HG03196 (cell line): ENCODE results near the gene TRIM5.
"Not testable (repeated sequence)": the region's sequence is repeated elsewhere in the genome, so short reads cannot be mapped to it uniquely, and the experiment has no call there.

ENCODE experiments used
- ATAC-seq: cut with Tn5 transposase; IDR thresholded peaks from one replicate; pipeline ENCODE4 v1.9.1; 2021; ENCODE audit not compliant: unreplicated experiment

The TRIM5 gene

DNA sequence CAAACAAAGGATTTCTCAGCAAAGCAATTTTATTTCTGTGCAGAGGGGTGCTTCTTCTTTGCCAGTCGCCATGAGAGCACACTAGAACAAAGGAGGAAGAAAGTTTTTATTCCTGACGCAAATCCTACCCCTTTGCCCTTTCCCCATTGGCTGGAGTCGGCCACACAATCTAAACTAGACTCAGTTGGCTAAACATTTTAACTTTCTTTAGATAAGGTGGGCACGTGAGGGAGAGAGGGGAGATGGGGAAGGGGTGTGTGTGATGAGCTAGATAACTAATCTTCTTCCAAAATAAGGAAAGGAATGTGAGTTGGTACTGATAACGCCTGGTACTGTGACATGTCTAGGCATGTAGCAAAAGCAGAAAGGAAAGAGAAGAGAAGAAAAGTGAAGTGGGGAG is 5.3 kb upstream of the TRIM5 start:
- ATAC-seq = no peak

DNA sequence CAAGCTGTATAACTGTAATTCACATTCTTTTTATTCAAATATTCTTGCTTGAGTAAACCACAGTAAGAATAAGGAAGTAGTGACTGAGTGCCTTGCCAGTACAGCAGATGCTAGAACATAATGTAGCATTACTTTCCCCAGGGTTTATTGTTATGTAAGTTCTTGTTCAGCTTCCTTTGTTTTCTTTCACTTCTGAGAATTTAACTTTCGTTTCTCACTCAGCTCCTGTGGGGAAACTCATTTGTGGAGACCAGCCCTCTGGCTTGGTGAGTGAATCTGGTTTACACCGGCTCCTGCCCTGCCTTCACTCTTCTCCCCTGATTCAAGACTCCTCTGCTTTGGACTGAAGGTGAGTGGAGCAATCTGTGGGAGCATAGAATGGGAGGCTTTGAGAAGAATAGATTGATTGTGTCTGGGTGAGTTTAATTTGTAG is 4.7 kb upstream of the TRIM5 start, which contains the start of gene TRIM22:
TSS of gene TRIM22 (plus strand) at position 240 of the 433 bp plus-strand sequence. CDS start 6,443 bp downstream, outside the sequence.
- ATAC-seq = peak; percentile 77

DNA sequence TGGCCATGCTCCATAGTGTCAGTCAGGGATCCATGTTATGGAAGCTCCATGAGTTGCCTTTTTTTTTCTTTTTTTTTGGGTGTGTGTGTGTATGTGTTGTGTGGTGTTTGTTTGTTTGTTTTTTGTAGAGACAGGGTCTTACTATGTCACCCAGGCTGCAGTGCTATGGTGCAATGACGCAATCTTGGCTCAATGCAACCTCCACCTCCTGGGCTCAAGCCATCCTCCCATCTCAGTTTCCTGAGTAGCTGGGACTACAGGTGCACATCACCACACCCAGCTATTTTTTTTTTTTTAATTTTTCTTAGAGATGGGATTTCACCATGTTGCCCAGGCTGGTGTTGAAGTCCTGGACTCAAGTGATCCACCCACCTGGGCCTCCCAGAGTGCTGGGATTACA is 3.6 kb upstream of the TRIM5 start:
- no peak for ATAC-seq

DNA sequence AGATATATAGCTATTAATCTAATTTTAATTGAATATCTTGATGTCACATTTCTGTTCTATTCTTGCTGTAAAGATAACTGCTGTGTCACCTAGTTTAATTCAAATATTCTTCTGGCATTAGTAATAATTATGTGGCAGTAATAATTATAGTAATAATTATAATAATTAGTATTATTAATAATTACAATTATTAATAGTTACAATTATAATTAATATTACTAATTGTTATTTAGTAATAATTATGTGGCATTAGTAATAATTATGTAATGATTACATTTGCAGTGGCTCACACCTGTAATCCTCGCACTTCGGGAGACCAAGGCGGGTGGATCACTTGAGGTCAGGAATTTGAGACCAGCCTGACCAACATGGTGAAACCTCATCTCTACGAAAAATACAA is 1.6 kb upstream of the TRIM5 start:
- no peak for ATAC-seq

DNA sequence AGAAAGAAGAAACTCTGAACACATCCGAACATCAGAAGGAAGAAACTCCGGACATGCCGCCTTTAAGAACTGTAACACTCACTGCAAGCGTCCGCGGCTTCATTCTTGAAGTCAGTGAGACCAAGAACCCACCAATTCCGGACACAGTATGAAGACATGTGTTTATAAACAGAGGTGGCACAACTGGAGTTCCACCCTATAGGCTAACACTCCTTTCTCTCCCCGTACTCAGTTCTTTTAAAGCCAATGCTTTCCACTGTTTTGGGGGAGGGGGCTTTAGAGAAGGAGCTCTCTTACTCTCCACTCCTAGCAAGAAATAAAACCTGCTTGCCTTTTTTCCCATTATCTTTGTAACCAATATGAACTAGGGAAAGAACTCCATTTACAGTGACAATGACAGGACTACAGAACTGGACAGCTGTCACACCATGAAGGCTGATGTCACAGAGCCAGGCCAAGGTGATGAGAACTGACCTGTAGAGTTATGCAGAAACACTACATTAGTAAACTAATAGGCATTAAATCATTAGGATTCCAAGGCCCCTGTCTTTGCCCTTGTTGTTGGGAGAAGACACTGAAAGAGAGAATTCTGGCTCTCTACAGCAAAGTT is 733 bp downstream of the TRIM5 start:
- ATAC-seq = no peak

DNA sequence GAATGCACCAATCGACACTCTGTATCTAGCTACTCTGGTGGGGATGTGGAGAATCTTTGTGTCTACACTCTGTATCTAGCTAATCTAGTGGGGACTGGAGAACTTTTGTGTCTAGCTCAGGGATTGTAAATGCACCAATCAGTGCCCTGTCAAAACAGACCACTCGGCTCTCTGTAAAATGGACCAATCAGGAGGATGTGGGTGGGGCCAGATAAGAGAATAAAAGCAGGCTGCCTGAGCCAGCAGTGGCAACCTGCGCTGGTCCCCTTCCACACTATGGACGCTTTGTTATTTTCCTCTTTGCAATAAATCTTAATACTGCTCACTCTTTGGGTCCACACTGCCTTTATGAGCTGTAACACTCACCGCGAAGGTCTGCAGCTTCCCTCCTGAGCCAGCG is 1.3 kb downstream of the TRIM5 start:
- ATAC-seq = not testable (repeated sequence)

DNA sequence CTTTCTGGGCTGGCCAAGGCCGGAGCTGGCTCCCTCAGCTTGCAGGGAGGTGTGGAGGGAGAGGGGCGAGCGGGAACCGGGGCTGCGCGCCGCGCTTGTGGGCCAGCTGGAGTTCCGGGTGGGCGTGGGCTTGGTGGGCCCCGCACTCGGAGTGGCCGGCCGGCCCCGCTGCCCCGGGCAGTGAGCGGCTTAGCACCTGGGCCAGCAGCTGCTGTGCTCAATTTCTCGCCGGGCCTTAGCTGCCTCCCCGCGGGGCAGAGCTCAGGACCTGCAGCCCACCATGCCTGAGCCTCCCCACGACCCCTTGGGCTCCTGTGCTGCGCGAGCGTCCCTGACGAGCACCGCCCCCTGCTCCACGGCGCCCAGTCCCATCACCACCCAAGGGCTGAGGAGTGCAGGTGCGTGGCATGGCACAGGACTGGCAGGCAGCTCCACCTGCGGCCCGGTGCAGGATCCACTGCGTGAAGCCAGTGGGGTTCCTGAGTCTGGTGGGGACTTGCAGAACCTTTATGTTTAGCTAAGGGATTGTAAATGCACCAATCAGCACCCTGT is 1.9 kb downstream of the TRIM5 start:
- ATAC-seq = not testable (repeated sequence)

DNA sequence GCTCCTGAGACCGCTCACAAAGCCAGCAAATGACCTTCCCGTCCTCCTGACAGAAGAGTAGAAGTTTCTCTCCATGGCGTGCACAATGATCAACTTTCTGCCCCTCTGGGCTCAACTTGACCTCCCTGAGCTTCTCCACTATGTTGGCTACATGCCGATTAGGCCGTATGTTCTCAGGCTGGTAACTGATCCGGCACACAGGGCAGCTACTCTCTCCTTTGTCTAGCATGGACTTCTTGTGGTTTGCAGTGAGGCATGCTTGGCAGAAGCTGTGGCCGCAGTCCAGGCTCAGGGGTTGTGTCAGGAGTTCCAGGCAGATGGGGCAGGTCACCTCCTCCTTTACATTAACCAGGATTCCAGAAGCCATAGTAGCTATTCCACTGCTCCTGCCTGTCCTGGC is 5.1 kb downstream of the TRIM5 start:
- ATAC-seq = no peak

DNA sequence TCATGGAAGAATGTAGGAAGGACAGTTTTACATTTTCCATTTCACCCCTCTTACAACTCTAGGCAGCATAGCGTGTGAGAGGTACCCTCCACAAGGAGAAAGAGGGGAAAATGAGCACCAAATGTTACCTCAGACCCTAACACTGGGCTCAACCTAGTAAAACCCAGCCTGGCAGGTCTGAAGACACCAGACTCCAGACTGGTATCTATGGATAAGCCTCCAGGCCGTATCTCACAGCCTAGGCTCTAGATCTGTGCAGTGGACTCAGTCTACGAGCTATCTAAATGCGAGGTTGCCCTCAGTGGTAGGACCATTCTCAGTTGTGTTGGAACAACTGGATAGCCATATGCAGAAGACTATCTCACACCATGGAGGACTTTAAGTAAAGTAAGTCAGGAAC is 10.5 kb downstream of the TRIM5 start:
- no peak for ATAC-seq

DNA sequence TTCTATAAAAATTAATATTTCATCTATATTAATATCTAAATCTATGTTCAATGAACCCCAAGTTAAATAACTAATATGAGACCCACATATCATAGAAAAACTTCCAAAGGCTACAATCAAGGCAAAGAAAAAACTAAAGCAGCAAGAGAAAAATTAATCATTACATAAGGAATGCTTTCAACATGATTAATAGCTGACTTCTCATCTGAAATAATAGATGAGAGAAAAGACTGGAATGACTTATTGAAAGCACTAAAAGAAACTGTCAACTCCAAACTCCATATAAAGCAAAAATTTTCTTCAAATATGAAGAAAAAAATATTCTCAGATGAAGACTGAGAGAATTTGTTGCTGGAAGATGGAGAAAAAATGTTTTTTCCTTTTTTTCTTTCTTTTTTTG is 13.0 kb downstream of the TRIM5 start:
- ATAC-seq = no peak

DNA sequence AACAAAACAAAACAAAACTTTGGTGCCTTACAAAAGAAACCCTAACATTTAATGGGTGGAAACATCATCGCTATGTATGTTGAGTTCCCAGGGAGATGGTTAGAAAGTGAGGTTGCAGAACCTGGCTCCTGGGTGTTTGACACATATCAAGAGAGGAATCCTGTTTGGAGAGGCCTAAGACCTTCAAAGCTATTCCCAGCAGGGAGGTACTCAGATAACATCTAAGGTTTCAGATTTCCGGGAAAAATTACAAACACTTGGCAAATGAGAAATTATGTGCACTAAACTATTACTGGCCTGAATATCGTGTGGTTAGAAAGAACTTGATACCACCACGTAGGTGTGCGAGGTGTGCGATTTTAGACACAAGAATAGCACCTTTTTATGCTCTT is 18.5 kb downstream of the TRIM5 start:
- no peak for ATAC-seq

DNA sequence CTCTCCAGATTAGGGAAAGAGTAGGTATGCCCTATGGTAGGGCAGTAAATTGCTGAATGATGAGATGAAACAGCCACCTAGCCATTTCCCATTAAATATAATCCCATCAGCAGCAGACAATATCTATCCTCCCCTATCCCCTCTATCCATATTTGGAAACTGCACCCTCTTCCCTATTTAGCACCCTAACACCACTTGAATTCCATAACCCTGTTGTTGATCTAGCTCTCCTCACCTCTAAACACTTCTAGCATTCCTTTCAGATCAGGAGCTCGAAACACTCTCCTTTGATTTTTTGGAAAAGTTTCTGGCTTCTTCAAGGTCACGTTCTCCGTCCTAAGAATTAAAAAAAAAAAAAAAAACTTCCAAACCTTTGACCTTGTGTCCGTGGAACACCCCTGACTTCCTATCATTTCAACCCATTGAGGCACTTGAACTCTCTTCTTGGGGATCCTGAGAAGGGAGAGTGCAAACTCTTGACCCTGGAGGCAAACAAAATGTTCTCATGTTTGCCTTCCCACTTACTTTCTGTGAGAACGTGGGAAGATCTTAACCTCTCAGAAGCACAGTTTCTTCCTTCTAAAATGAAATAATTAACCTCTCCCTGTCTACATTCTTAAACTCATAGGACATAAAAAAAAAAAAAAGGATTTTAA is 19.0 kb downstream of the TRIM5 start:
- no peak for ATAC-seq

DNA sequence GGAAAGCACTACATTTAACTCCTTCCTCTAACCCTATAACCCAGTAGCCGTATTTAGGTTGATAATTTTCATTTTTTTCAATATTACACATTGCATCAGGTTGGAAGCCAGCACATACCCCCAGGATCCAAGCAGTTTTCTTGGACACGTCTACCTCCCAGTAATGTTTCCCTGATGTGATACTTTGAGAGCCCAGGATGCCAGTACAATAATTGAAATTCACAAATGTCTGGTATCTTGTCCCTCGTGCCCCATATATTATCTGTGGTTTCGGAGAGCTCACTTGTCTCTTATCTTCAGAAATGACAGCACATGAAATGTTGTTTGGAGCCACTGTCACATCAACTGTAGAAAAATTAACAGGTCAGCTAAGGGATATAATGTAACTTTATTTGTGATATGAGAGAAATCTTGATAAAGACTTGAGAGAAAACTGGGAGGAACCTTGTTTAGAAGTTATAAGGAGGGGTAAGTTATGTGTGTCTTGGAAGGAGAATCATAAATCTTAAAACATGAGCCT is 19.8 kb downstream of the TRIM5 start:
- ATAC-seq = no peak

DNA sequence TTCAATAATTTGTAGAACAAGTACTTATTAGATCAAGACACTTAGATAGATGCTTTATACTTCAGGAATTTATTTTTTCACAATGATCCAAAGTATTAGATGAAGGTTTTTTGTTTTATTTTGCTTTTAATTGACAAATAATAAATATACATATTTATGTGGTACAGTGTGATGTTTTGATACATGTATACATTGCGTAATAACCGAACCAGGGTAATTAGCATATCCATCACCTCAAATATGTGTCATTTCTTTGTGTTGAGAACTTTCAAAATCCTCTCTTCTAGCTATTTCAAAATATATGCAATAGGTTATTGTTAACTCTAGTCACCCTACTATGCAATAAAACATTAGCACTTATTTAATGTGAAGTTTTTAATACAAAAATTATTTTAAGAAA is 21.4 kb downstream of the TRIM5 start:
- ATAC-seq = no peak

DNA sequence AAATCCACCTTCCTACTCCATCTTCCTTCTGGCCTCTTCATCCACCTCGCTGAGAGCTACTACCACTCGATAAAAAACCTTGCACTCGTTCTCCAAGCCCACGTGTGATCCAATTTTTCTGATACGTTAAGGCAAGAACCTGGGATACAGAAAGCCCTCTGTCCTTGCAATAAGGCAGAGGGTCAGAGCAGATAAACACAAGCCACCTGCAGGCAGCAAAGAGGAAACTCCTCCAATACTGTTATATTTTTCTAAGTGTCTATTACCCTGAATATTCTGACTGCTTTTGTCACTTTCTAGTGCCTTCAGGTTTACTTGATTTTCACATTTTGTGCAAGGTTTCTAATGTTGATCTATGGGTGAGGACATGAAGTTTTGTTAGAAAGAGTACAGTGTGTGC is 26.6 kb downstream of the TRIM5 start:
- ATAC-seq = no peak

DNA sequence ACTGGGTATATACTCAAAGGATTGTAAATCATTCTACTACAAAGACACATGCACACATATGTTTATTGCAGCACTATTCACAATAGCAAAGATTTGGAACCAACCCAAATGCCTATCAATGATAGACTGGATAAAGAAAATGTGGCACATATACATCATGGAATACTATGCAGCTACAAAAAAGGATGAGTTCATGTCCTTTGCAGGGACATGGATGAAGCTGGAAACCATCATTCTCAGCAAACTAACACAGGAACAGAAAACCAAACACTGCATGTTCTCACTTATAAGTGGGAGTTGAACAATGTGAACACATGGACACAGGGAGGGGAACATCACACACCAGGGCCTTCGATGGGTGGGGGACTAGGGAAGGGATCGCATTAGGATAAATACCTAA is 27.9 kb downstream of the TRIM5 start:
- ATAC-seq = not testable (repeated sequence)

DNA sequence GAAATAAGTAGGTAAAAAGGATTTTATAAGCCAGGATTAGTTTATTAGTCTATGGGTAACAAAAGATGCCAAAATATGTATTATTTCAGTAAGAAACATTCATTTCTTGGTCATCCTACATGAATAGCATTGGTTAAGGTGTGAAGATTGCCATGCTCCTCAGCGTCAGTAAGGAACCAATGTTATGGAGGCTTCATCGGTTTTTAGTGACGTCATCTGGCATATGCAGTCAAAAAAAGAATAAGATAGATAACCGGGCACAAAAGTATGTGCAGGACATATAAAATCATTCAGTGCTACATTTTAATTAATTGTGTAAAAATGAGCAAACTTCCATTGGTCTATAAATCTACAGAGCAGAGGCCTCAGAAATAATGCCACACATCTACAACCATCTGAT is 29.4 kb downstream of the TRIM5 start:
- ATAC-seq = no peak

DNA sequence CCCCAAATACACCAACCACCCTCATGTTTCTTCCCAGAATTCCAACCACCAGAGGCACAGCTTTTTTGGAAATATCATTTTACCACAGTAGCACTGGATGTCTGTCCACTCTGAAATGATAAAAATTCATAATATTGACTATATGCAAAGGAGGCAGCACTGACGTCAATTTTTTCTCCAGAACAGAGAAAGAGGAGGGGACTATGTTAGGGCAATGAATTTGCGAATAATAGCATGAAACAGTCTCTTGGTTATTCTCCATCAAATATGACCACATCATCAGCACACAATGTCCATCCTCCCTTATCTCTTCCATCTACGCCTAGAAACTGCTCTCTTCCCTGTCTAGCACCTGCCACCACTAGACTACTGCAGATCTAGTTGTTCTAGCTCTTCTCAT is 38.7 kb downstream of the TRIM5 start:
- no peak for ATAC-seq

DNA sequence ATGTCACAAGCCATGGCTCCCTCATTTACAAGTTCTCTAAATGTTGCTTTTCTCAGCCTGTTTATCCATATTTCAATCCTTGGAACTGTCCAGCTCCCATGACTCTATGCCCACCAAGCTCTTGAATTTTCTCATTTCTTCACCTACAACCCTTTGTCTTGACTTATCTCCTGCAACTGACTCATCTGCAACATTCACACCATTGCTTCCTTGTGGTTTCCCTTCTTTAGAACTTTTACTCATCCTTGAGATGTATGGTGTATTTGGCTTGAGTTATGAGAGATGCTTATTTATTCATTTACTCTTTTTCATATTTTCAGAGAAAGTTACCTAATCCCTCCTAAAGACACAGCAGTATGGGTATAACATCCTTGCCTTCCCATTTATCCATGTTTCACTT is 41.3 kb downstream of the TRIM5 start:
- ATAC-seq = no peak

DNA sequence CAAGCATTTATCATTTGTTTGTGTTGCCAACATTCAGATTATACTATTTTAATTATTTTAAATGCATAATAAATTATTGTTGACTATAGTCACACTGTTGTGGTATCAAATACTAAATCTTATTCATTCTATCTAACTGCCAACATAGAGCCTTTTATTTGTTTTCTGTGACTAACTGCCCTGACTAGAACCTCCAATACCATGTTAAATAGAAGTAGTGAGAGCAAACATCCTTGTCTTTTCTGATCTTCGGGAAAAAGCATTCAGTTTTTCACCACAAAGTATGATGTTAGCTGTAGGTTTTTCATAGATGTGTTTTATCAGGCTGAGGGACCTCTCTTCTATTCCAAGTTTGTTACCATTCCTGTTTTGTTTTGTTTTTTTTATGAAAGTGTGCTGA is 44.9 kb downstream of the TRIM5 start:
- no peak for ATAC-seq

DNA sequence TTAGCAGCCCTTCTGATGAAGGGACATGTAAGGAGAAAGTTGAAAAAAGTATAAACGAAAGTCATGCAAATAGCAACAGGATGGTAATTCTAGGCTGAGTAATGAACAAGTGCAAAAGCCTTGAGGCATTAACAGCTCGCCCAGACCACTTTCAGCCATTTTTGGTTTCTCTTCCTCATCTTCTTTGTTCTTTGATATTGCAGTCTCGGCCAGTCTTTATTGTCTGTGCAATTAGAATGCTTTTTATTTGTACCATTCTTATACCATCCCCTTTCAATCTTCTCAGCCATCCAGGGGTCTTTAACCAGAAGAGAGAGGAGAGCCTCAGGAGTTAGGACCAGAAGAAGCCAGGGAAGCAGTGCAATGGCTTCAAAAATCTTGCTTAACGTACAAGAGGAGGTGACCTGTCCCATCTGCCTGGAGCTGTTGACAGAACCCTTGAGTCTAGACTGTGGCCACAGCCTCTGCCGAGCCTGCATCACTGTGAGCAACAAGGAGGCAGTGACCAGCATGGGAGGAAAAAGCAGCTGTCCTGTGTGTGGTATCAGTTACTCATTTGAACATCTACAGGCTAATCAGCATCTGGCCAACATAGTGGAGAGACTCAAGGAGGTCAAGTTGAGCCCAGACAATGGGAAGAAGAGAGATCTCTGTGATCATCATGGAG is 52.8 kb downstream of the TRIM5 start:
- ATAC-seq = peak; percentile 93

DNA sequence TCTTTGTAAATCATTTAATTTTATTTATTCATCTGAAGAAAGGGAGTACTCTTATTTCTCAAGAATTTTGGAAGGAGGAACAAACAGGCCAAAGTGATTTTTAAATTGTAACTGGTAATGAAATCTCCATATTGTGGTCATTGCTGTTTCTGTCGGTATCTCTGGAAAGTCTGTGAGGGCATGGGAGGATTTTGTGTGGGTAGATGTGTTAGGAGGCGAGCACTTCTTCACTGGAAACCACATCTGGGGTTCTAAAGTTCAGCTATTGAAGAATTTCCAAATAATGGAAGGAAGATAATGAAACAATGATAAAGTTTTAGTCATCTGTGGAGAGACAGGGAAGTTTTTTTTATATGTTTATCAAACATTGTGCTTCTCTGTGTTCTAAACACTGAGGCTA is 53.5 kb downstream of the TRIM5 start:
- no peak for ATAC-seq
